WTC11 (cell line): ENCODE measurements around the gene LINC01488.

Source experiments
- FOXJ3 ChIP-seq: sonication (generic); formaldehyde crosslinking; IDR thresholded peaks from 2 replicates; pipeline ENCODE4 v1.9.0; 2021; ENCODE audit warnings: missing genetic modification reagents, mild to moderate bottlenecking, borderline replicate concordance
- JUN ChIP-seq: sonication (generic); formaldehyde crosslinking; IDR thresholded peaks from 2 replicates; pipeline ENCODE4 v1.8.0; 2023; ENCODE audit warnings: mild to moderate bottlenecking, missing genetic modification reagents
- KAT7 ChIP-seq: sonication (generic); formaldehyde crosslinking; IDR thresholded peaks from 2 replicates; pipeline ENCODE4 v1.8.1; 2023; ENCODE audit warnings: missing genetic modification reagents, mild to moderate bottlenecking, borderline replicate concordance
- TEAD4 ChIP-seq: sonication (generic); formaldehyde crosslinking; IDR thresholded peaks from 2 replicates; pipeline ENCODE4 v1.8.0; 2022; ENCODE audit warnings: mild to moderate bottlenecking, missing genetic modification reagents
- TF ChIP-seq, protein P1 (sequence below): fragments of 200-600 bp; IDR thresholded peaks from 2 replicates; pipeline ENCODE4 v1.8.0; 2022; ENCODE audit warnings: antibody characterized with exemption
- TF ChIP-seq, protein P2 (sequence below): sonication (generic); formaldehyde crosslinking; IDR thresholded peaks from 2 replicates; pipeline ENCODE4 v1.8.0; 2022; ENCODE audit warnings: mild to moderate bottlenecking, missing genetic modification reagents

DNA sequence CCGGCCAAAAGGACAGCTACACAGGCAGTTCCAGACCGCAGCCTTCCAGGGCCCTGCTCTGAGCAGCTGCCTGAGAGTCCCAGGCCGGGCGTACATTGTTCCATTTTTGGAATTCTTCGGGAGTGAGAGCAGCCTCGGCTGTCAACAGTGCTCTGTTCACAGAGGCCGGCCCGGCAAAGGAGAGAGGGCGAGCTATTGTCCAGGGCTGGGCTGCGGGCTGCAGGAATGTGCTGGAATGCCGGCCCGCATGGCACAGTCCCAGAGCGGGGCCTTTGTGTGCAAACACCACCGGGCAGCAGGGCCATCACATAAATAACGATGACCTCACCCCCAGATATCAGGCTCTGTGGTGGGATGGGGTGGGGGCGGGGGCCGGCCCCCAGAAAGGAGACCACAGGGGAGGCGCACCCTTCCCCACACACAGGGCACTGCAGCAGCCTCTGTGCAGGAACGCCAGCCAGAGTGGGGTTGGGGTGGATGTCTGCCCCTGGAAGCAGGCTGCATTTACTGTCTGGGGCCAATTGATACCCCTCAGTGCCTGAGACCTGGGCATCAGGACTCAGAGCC lies 15.8 kb downstream of the LINC01488 start:
- TF ChIP-seq JUN (CRISPR knock-in tag) (no peak), TEAD4 (CRISPR knock-in tag) (no peak), KAT7 (CRISPR knock-in tag) (no peak), FOXJ3 (CRISPR knock-in tag) (no peak)
- TF ChIP-seq, protein P1, sequence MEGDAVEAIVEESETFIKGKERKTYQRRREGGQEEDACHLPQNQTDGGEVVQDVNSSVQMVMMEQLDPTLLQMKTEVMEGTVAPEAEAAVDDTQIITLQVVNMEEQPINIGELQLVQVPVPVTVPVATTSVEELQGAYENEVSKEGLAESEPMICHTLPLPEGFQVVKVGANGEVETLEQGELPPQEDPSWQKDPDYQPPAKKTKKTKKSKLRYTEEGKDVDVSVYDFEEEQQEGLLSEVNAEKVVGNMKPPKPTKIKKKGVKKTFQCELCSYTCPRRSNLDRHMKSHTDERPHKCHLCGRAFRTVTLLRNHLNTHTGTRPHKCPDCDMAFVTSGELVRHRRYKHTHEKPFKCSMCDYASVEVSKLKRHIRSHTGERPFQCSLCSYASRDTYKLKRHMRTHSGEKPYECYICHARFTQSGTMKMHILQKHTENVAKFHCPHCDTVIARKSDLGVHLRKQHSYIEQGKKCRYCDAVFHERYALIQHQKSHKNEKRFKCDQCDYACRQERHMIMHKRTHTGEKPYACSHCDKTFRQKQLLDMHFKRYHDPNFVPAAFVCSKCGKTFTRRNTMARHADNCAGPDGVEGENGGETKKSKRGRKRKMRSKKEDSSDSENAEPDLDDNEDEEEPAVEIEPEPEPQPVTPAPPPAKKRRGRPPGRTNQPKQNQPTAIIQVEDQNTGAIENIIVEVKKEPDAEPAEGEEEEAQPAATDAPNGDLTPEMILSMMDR, result no peak
- TF ChIP-seq, protein P2, sequence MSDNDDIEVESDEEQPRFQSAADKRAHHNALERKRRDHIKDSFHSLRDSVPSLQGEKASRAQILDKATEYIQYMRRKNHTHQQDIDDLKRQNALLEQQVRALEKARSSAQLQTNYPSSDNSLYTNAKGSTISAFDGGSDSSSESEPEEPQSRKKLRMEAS (CRISPR knock-in tag), result no peak
